WERI-Rb-1 (cell line): ENCODE results near the gene TMEM245.

ENCODE experiments used
- DNase-seq: peaks from one replicate; pipeline ENCODE4 v3.0.0-alpha.2; 2020
- H3K27ac ChIP-seq: fragments of 250-450 bp; sonication (Bioruptor Pico); 2 replicates; pipeline ENCODE4 v1.5.1; 2020; ENCODE audit warnings: mild to moderate bottlenecking, moderate library complexity
- H3K27me3 ChIP-seq: fragments of 250-450 bp; sonication (Bioruptor Pico); 2 replicates; pipeline ENCODE4 v1.5.1; 2021; ENCODE audit warnings: mild to moderate bottlenecking, low read depth, moderate library complexity; ENCODE audit not compliant: insufficient read depth, severe bottlenecking
- H3K36me3 ChIP-seq: fragments of 250-450 bp; sonication (Bioruptor Pico); 2 replicates; pipeline ENCODE4 v1.5.1; 2020; ENCODE audit warnings: mild to moderate bottlenecking, moderate library complexity
- H3K4me3 ChIP-seq: 2 replicates; pipeline ENCODE4 v1.5.1; 2011; ENCODE audit warnings: low read depth, mild to moderate bottlenecking, control low read depth, low read length
- H3K9me3 ChIP-seq: fragments of 250-450 bp; sonication (Bioruptor Pico); 2 replicates; pipeline ENCODE4 v1.5.1; 2021; ENCODE audit warnings: mild to moderate bottlenecking, moderate library complexity; ENCODE audit not compliant: severe bottlenecking
- CTCF ChIP-seq: IDR thresholded peaks from 2 replicates; pipeline ENCODE4 v1.5.1; 2011; ENCODE audit warnings: low read depth, mild to moderate bottlenecking, control low read depth, inconsistent platforms, low read length

Gene TMEM245

GRCh38 chr9:109164042-109164441, 44.3 kb upstream of the TMEM245 start:
- no peak for TF ChIP-seq CTCF
- Histone ChIP-seq H3K36me3 (no peaks in the 10 kb centered on the region; the same call in 1 of the 2 replicates), H3K4me3 (no peak overlapping the region), H3K27me3 (no peaks in the 10 kb centered on the region), H3K27ac (no peak overlapping the region), H3K9me3 (peaks cover 5% of the 10 kb centered on the region)
- DNase-seq = no peak

GRCh38 chr9:109163194-109163593, 43.4 kb upstream of the TMEM245 start:
- Histone ChIP-seq H3K4me3 (no peak overlapping the region), H3K36me3 (no peaks in the 10 kb centered on the region; the same call in 1 of the 2 replicates), H3K9me3 (peaks cover 5% of the 10 kb centered on the region), H3K27ac (no peak overlapping the region), H3K27me3 (no peaks in the 10 kb centered on the region)
- DNase-seq = no peak
- no peak for TF ChIP-seq CTCF

GRCh38 chr9:109162677-109163076, 42.9 kb upstream of the TMEM245 start:
- DNase-seq = no peak
- no peak overlapping the region for H3K27ac ChIP-seq
- H3K9me3 ChIP-seq = peaks cover 5% of the 10 kb centered on the region
- no peaks in the 10 kb centered on the region for H3K27me3 ChIP-seq
- no peaks in the 10 kb centered on the region; the same call in 1 of the 2 replicates for H3K36me3 ChIP-seq
- no peak for TF ChIP-seq CTCF
- H3K4me3 ChIP-seq = no peak overlapping the region

GRCh38 chr9:109161471-109161870, 41.7 kb upstream of the TMEM245 start:
- Histone ChIP-seq H3K27ac (no peak overlapping the region), H3K36me3 (no peaks in the 10 kb centered on the region; the same call in 1 of the 2 replicates), H3K27me3 (no peaks in the 10 kb centered on the region), H3K4me3 (no peak overlapping the region), H3K9me3 (peaks cover 5% of the 10 kb centered on the region)
- no peak for DNase-seq
- no peak for TF ChIP-seq CTCF

GRCh38 chr9:109159583-109159982, 39.8 kb upstream of the TMEM245 start:
- no peaks in the 10 kb centered on the region for H3K36me3 ChIP-seq
- H3K27ac ChIP-seq = no peak overlapping the region
- DNase-seq = no peak
- no peaks in the 10 kb centered on the region for H3K27me3 ChIP-seq
- no peak for TF ChIP-seq CTCF
- H3K9me3 ChIP-seq = no peaks in the 10 kb centered on the region
- no peak overlapping the region for H3K4me3 ChIP-seq

GRCh38 chr9:109158651-109159050, 38.9 kb upstream of the TMEM245 start:
- no peaks in the 10 kb centered on the region for H3K27me3 ChIP-seq
- no peak overlapping the region for H3K27ac ChIP-seq
- no peak overlapping the region for H3K4me3 ChIP-seq
- no peaks in the 10 kb centered on the region for H3K36me3 ChIP-seq
- peaks cover 2% of the 10 kb centered on the region for H3K9me3 ChIP-seq
- TF ChIP-seq CTCF = no peak
- DNase-seq = no peak
